Neural cell (in vitro differentiated cells): ENCODE results near the gene NRIP3. TPM values are rescaled to one million over a fixed set of nuclear protein-coding genes. Genes with fewer than 3 reads are reported as not detected.
"Not testable (repeated sequence)": the region's sequence is repeated elsewhere in the genome, so short reads cannot be mapped to it uniquely, and the experiment has no call there.

Experiments used
- H2AFZ ChIP-seq: fragments of 200-600, 300-800 bp; sonication (generic), shearing (Covaris generic); 2 replicates; pipeline ENCODE4 v1.6.0; 2014; ENCODE audit warnings: low read depth, mild to moderate bottlenecking, antibody characterized with exemption, low read length, moderate library complexity
- H3F3A ChIP-seq: fragments of 200-600 bp; shearing (Covaris generic); 2 replicates; pipeline ENCODE4 v1.6.1; 2016; ENCODE audit warnings: mild to moderate bottlenecking, moderate library complexity, mixed read lengths, antibody characterized with exemption, low read length; ENCODE audit not compliant: insufficient read depth, poor library complexity, severe bottlenecking
- H3K27ac ChIP-seq: fragments of 200-600, 300-800 bp; sonication (generic), shearing (Covaris generic); 2 replicates; pipeline ENCODE4 v1.5.1; 2014; ENCODE audit warnings: mild to moderate bottlenecking, low read length, moderate library complexity
- H3K27me3 ChIP-seq: fragments of 300-800, 200-600 bp; sonication (generic), shearing (Covaris generic); 2 replicates; pipeline ENCODE4 v1.6.0; 2014; ENCODE audit warnings: mild to moderate bottlenecking, low read depth, low read length, moderate library complexity; ENCODE audit not compliant: insufficient read depth
- H3K36me3 ChIP-seq: fragments of 300-800, 200-600 bp; sonication (generic), shearing (Covaris generic); 2 replicates; pipeline ENCODE4 v1.5.1; 2014; ENCODE audit warnings: mild to moderate bottlenecking, antibody characterized with exemption, low read length, moderate library complexity; ENCODE audit not compliant: insufficient read depth
- H3K4me2 ChIP-seq: fragments of 300-800, 200-600 bp; sonication (generic), shearing (Covaris generic); 2 replicates; pipeline ENCODE4 v1.6.0; 2014; ENCODE audit warnings: mild to moderate bottlenecking, low read length
- H3K4me3 ChIP-seq: fragments of 300-800, 200-600 bp; sonication (generic), shearing (Covaris generic); 2 replicates; pipeline ENCODE4 v1.5.1; 2014; ENCODE audit warnings: mild to moderate bottlenecking, low read length, moderate library complexity
- H3K79me2 ChIP-seq: fragments of 200-600 bp; shearing (Covaris generic); replicated peaks from 2 replicates; pipeline ENCODE4 v1.6.0; 2014; ENCODE audit warnings: mild to moderate bottlenecking, low read length, moderate library complexity; ENCODE audit not compliant: insufficient read depth
- H3K9ac ChIP-seq: fragments of 300-800, 200-600 bp; sonication (generic), shearing (Covaris generic); 2 replicates; pipeline ENCODE4 v1.6.1; 2016; ENCODE audit warnings: mild to moderate bottlenecking, low read length, mixed read lengths
- H3K9me2 ChIP-seq: fragments of 200-600 bp; shearing (Covaris generic); 2 replicates; pipeline ENCODE4 v1.6.1; 2016; ENCODE audit warnings: mild to moderate bottlenecking, low read length, mixed read lengths; ENCODE audit not compliant: insufficient read depth
- H3K9me3 ChIP-seq: fragments of 200-600, 300-800 bp; sonication (generic), shearing (Covaris generic); 2 replicates; pipeline ENCODE4 v1.6.1; 2016; ENCODE audit warnings: mild to moderate bottlenecking, mixed run types, low read length, moderate library complexity, mixed read lengths
- H4K20me1 ChIP-seq: fragments of 200-600 bp; shearing (Covaris generic); 2 replicates; pipeline ENCODE4 v1.6.1; 2016; ENCODE audit warnings: mild to moderate bottlenecking, mixed run types; ENCODE audit not compliant: insufficient read depth
- CTCF ChIP-seq: fragments of 450-650 bp; IDR thresholded peaks from 2 replicates; pipeline ENCODE4 v1.5.1; 2014; ENCODE audit warnings: antibody characterized with exemption, mild to moderate bottlenecking, moderate library complexity; ENCODE audit not compliant: poor library complexity, severe bottlenecking
- EP300 ChIP-seq: fragments of 450-650 bp; conservative IDR thresholded peaks from 2 replicates; pipeline ENCODE4 v1.6.1; 2014; ENCODE audit warnings: antibody characterized with exemption, mild to moderate bottlenecking, moderate library complexity; ENCODE audit not compliant: poor library complexity, severe bottlenecking
- EZH2 ChIP-seq: fragments of 200-600, 300-800 bp; shearing (Covaris generic), sonication (generic); IDR thresholded peaks from 2 replicates; pipeline ENCODE4 v1.6.1; 2014; ENCODE audit warnings: antibody characterized with exemption, low read length, borderline replicate concordance, mild to moderate bottlenecking; ENCODE audit not compliant: insufficient read depth, poor library complexity, severe bottlenecking
- MXI1 ChIP-seq: fragments of 450-650 bp; conservative IDR thresholded peaks from 2 replicates; pipeline ENCODE4 v1.6.1; 2014; ENCODE audit warnings: antibody characterized with exemption, mild to moderate bottlenecking; ENCODE audit not compliant: poor library complexity, severe bottlenecking
- POLR2AphosphoS5 ChIP-seq: IDR thresholded peaks from 2 replicates; pipeline ENCODE4 v1.6.1; 2012
- RAD21 ChIP-seq: fragments of 450-650 bp; conservative IDR thresholded peaks from 2 replicates; pipeline ENCODE4 v1.6.1; 2014; ENCODE audit warnings: antibody characterized with exemption, mild to moderate bottlenecking, moderate library complexity
- REST ChIP-seq: IDR thresholded peaks from 2 replicates; pipeline ENCODE4 v1.6.1; 2012; ENCODE audit warnings: borderline replicate concordance
- SMC3 ChIP-seq: fragments of 450-650 bp; conservative IDR thresholded peaks from 2 replicates; pipeline ENCODE4 v1.6.1; 2014; ENCODE audit warnings: antibody characterized with exemption, mild to moderate bottlenecking, moderate library complexity; ENCODE audit not compliant: poor library complexity
- TAF1 ChIP-seq: IDR thresholded peaks from 2 replicates; pipeline ENCODE4 v1.6.1; 2012; ENCODE audit warnings: low read depth
- polyA plus RNA-seq: library from polyadenylated mRNA; depleted of rRNA; stranded (reverse); fragments of >200 nt; gene quantifications from 2 replicates; pipeline ENCODE4 v1.2.3, GENCODE V29; 2014

The NRIP3 gene
- polyA plus RNA-seq, 1 donor from 2014 or later, result 8.8 TPM

- no peaks in the 10 kb centered on the region for H3K9me2 ChIP-seq
- no peaks in the 10 kb centered on the region for H4K20me1 ChIP-seq
- H2AFZ ChIP-seq, result no peak overlapping the region
- H3K4me3 ChIP-seq, result no peak overlapping the region
- H3K9me3 ChIP-seq, result no peaks in the 10 kb centered on the region
- H3K4me2 ChIP-seq, result no peak overlapping the region
- no peaks in the 10 kb centered on the region for H3K36me3 ChIP-seq
- H3K27me3 ChIP-seq, result no peaks in the 10 kb centered on the region
- H3K79me2 ChIP-seq, result no peaks in the 10 kb centered on the region
- no peak overlapping the region for H3K27ac ChIP-seq
- H3F3A ChIP-seq, result no peaks in the 10 kb centered on the region
- no peak for TF ChIP-seq TAF1
- TF ChIP-seq RAD21, result no peak
- no peak for TF ChIP-seq MXI1
- no peak for TF ChIP-seq CTCF
- no peak for TF ChIP-seq EZH2
- TF ChIP-seq POLR2AphosphoS5, result no peak
- TF ChIP-seq EP300, result no peak
- no peak for TF ChIP-seq REST
- no peak for TF ChIP-seq SMC3
- no peak overlapping the region for H3K9ac ChIP-seq
Observed at GRCh38 chr11:9013373-9013772, 9.6 kb upstream of the NRIP3 start.

- not testable (repeated sequence) for H3K4me3 ChIP-seq
Observed at GRCh38 chr11:9009538-9009937, 5.7 kb upstream of the NRIP3 start.

GRCh38 chr11:9008661-9009060, 4.9 kb upstream of the NRIP3 start:
- H3K79me2 ChIP-seq, result no peaks in the 10 kb centered on the region
- no peaks in the 10 kb centered on the region for H3K36me3 ChIP-seq
- no peak overlapping the region for H2AFZ ChIP-seq
- peaks cover 33% of the 10 kb centered on the region for H3K27me3 ChIP-seq
- no peak overlapping the region for H3K9ac ChIP-seq
- no peak overlapping the region for H3K4me2 ChIP-seq
- no peak for TF ChIP-seq TAF1
- TF ChIP-seq MXI1, result no peak
- TF ChIP-seq POLR2AphosphoS5, result no peak
- TF ChIP-seq CTCF, result no peak
- TF ChIP-seq SMC3, result no peak
- TF ChIP-seq EP300, result no peak
- no peak for TF ChIP-seq RAD21
- no peak for TF ChIP-seq REST
- no peak for TF ChIP-seq EZH2
- H3K4me3 ChIP-seq, result no peak overlapping the region
- H3K9me3 ChIP-seq, result no peaks in the 10 kb centered on the region
- H4K20me1 ChIP-seq, result no peaks in the 10 kb centered on the region
- H3K9me2 ChIP-seq, result no peaks in the 10 kb centered on the region
- no peaks in the 10 kb centered on the region for H3F3A ChIP-seq
- no peak overlapping the region for H3K27ac ChIP-seq

More at GRCh38 chr11:9009538-9009937, 5.7 kb upstream of the NRIP3 start:
- H3K27ac ChIP-seq, H3F3A ChIP-seq, H2AFZ ChIP-seq, H3K4me2 ChIP-seq, H3K9ac ChIP-seq, H3K9me2 ChIP-seq, H3K9me3 ChIP-seq, H3K36me3 ChIP-seq, H3K79me2 ChIP-seq, H4K20me1 ChIP-seq: not testable (repeated sequence)
- H3K27me3 ChIP-seq, result peaks cover 24% of the 10 kb centered on the region
